ENCODE results near the gene PAK5.

GRCh38 chr20:9613871-9614270 is 225.0 kb downstream of the PAK5 start:
- TF ChIP-seq POLR2A (IDR thresholded peaks at IDR 0.05) (no peak), POLR2AphosphoS5 (IDR thresholded peaks at IDR 0.05; ENCODE audit: insufficient read depth in 1 of 2, low read depth in 1 of 2) (no peak)
- TF ChIP-seq, protein P1, sequence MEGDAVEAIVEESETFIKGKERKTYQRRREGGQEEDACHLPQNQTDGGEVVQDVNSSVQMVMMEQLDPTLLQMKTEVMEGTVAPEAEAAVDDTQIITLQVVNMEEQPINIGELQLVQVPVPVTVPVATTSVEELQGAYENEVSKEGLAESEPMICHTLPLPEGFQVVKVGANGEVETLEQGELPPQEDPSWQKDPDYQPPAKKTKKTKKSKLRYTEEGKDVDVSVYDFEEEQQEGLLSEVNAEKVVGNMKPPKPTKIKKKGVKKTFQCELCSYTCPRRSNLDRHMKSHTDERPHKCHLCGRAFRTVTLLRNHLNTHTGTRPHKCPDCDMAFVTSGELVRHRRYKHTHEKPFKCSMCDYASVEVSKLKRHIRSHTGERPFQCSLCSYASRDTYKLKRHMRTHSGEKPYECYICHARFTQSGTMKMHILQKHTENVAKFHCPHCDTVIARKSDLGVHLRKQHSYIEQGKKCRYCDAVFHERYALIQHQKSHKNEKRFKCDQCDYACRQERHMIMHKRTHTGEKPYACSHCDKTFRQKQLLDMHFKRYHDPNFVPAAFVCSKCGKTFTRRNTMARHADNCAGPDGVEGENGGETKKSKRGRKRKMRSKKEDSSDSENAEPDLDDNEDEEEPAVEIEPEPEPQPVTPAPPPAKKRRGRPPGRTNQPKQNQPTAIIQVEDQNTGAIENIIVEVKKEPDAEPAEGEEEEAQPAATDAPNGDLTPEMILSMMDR (IDR thresholded peaks at IDR 0.05) = no peak
